Testis (tissue), 3 donors: Measurements from ENCODE around the gene MINDY4. TPM values are rescaled to one million over a fixed set of nuclear protein-coding genes. Genes with fewer than 3 reads are reported as not detected.

Source experiments
- DNase-seq: peaks from one replicate; pipeline ENCODE4 v3.0.0-alpha.2; 2019
- H3K27ac ChIP-seq, 2 donors: fragments of 200-600 bp; sonication (generic); one replicate each; pipeline ENCODE4 v1.5.1; 2019
- H3K27me3 ChIP-seq: fragments of 200-600 bp; sonication (generic); one replicate; pipeline ENCODE4 v1.5.1; 2019
- H3K36me3 ChIP-seq: fragments of 200-600 bp; sonication (generic); one replicate; pipeline ENCODE4 v1.5.1; 2017; ENCODE audit warnings: low read depth; ENCODE audit errors: missing control alignments
- H3K4me1 ChIP-seq: fragments of 200-600 bp; sonication (generic); one replicate; pipeline ENCODE4 v1.5.1; 2019
- H3K4me3 ChIP-seq, 2 donors: fragments of 200-600 bp; sonication (generic); one replicate each; pipeline ENCODE4 v1.5.1; 2017 to 2019
- H3K9me3 ChIP-seq: fragments of 200-600 bp; sonication (generic); one replicate; pipeline ENCODE4 v1.5.1; 2017
- POLR2A ChIP-seq: fragments of 450-650 bp; IDR thresholded peaks from one replicate; pipeline ENCODE4 v1.6.1; 2017; ENCODE audit warnings: antibody characterized with exemption, mild to moderate bottlenecking, moderate library complexity
- WGBS, 2 donors: methylation state at CpG; one replicate each; pipeline ENCODE4 v1.1.5; 2018; 5-methylcytosine and 5-hydroxymethylcytosine counted together
- intact Hi-C: fragments of 100-400 bp; cut with DNase I; formaldehyde crosslinking; loops from one replicate; pipeline ENCODE4 v1.15.1; 2023; ENCODE audit warnings: low total_unique reads
- polyA plus RNA-seq: library from polyadenylated mRNA; stranded (reverse); fragments of 350-450 nt; fragmentation: Illumina TruSeq; extraction: RNeasy Lipid Tissue Mini Kit (QIAGEN cat#74804); gene quantifications from one replicate; pipeline ENCODE4 v1.2.3, GENCODE V29; 2014; ENCODE audit warnings: low read depth, low replicate concordance; ENCODE audit not compliant: insufficient read depth
- total RNA-seq, 2 donors: library from RNA; depleted of rRNA; stranded (reverse); fragments of >200 nt; gene quantifications; one replicate each; pipeline ENCODE4 v1.2.3, GENCODE V29; 2016
- TF ChIP-seq, protein P1 (sequence below), 3 experiments: fragments of 450-650 bp in 2 of 3; fragments of 200-600 bp in 1 of 3; sonication (generic) in 1 of 3; IDR thresholded peaks; one replicate each; pipeline ENCODE4 v1.5.1; 2016 to 2019; ENCODE audit warnings: antibody characterized with exemption in 3 of 3, mild to moderate bottlenecking in 2 of 3, moderate library complexity in 1 of 3

Gene MINDY4
- total and polyA plus RNA-seq, 3 donors from 2014 or later, result 25.3 to 51.7 (median 47.6) TPM

- Histone ChIP-seq H3K27ac (no peak overlapping the region), H3K4me3 (no peak overlapping the region), H3K27me3 (no peaks in the 10 kb centered on the region), H3K36me3 (no peaks in the 10 kb centered on the region), H3K4me1 (peaks cover 19% of the 10 kb centered on the region), H3K9me3 (no peaks in the 10 kb centered on the region)
- 80 to 95% methylated on average over 5 to 8 of the region's 8 CpGs for WGBS, 2 donors
- intact Hi-C loops, result no loop called here
- no peak for DNase-seq
- TF ChIP-seq, protein P1, sequence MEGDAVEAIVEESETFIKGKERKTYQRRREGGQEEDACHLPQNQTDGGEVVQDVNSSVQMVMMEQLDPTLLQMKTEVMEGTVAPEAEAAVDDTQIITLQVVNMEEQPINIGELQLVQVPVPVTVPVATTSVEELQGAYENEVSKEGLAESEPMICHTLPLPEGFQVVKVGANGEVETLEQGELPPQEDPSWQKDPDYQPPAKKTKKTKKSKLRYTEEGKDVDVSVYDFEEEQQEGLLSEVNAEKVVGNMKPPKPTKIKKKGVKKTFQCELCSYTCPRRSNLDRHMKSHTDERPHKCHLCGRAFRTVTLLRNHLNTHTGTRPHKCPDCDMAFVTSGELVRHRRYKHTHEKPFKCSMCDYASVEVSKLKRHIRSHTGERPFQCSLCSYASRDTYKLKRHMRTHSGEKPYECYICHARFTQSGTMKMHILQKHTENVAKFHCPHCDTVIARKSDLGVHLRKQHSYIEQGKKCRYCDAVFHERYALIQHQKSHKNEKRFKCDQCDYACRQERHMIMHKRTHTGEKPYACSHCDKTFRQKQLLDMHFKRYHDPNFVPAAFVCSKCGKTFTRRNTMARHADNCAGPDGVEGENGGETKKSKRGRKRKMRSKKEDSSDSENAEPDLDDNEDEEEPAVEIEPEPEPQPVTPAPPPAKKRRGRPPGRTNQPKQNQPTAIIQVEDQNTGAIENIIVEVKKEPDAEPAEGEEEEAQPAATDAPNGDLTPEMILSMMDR (IDR thresholded peaks at IDR 0.05), result no peak
- no peak for TF ChIP-seq POLR2A
These were observed 131.9 kb downstream of the MINDY4 start for GRCh38 chr7:30903146-30903545.

DNA sequence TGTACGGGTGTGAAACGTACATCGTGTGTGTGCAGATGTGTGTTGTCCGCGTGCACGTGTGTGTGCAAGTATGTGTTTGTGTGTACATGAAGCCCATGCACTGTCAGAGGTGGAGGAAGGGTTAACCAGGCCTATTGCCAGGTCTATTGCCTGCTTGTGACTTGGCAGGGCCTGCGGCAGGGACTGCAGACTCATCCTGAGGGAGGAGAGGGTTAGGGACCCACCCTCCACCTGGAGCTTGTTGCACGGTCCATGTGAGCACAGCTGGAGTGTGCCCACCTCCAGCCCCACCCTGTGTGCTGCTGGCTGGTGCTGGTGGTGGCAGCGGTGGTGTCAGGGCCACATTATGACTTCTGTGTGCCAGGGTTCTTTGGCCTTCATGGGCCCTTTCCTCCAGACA, 133.3 kb downstream of the MINDY4 start:
- H3K9me3 ChIP-seq, result no peaks in the 10 kb centered on the region
- no peaks in the 10 kb centered on the region for H3K36me3 ChIP-seq
- no peak overlapping the region for H3K27ac ChIP-seq
- TF ChIP-seq, protein P1 (IDR thresholded peaks at IDR 0.05), result no peak
- no peak for TF ChIP-seq POLR2A
- WGBS, 2 donors, result 85 to 93% methylated on average over 9 of the region's 9 CpGs
- intact Hi-C loops, result no loop called here
- H3K4me1 ChIP-seq, result peaks cover 11% of the 10 kb centered on the region
- no peak for DNase-seq
- H3K4me3 ChIP-seq, result no peak overlapping the region
- H3K27me3 ChIP-seq, result no peaks in the 10 kb centered on the region

DNA sequence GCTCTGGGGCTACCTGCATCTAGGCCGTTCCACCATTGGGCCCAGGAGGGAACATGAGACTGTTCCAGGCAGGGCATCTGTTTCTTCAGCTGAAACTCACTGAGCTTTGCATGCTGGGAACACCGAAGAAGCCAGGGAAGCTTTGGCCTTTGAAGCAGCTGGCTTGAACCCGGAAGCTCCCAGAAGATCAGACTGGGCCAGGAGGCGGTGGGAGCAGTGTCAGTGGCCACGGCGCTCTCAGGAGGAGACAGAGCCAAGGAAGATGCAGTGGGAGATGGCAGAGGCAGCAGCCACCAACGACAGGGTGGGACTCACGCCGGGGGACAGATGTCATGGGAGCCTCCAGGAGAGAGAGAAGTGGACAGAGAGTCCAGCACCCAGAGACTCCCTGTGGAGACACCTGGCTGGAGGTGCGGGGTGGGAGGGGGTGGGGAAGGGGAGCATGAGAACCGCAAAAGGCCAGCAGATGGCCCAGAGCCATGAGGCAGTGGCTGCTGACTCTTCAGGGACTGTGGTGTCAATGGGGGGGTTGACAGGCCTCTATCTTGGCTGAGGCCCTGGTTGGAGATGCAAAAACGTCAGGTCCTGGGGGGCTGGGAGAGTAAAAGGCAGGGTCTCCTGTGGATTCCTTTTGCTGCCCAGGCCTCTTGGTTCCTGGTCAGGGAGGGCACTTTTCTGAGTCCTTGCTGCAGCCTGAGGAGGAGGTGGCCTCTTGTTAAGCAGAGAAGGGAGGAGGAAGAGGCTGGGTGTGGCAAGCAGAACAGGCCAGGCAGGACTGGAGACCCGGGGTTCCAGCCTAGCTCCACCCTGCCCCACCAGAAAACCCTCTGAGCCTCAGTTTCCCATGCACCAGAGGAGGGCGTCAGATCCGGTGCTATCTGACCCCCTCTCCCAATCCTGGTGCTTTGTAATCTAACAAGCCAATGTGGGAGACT, 134.1 kb downstream of the MINDY4 start:
- H3K36me3 ChIP-seq, result no peaks in the 10 kb centered on the region
- WGBS, 2 donors, result 80 to 89% methylated on average over 15 of the region's 15 CpGs
- no peaks in the 10 kb centered on the region for H3K9me3 ChIP-seq
- H3K4me1 ChIP-seq, result peaks cover 16% of the 10 kb centered on the region
- no peak for DNase-seq
- H3K27me3 ChIP-seq, result no peaks in the 10 kb centered on the region
- TF ChIP-seq, protein P1 (IDR thresholded peaks at IDR 0.05), result no peak
- no peak for TF ChIP-seq POLR2A
- H3K27ac ChIP-seq, result no peak overlapping the region
- intact Hi-C loops, result no loop called here
- H3K4me3 ChIP-seq, result no peak overlapping the region

DNA sequence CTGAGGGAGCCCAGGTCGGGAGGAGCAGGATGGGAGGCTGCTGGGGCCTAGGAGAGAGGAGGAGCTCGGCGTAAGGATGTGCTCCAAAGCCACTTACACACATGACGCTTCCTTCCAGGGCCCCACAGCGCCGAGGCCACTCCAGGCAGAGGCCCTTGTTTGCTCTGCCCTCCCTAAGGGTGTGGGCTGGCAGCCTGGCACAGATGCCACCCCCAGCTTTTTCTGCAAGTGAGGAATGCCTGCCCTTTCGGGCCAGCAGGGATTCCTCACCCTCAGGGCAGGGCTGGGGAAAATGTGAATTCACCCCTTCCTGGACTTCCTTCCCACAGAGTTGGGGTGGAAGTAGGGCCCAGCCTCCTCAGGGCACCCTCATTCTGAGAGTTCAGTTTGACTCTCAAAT, 134.8 kb downstream of the MINDY4 start:
- no peak overlapping the region for H3K27ac ChIP-seq
- intact Hi-C loops, result no loop called here
- no peak for TF ChIP-seq POLR2A
- TF ChIP-seq, protein P1 (IDR thresholded peaks at IDR 0.05), result no peak
- peaks cover 16% of the 10 kb centered on the region for H3K4me1 ChIP-seq
- H3K36me3 ChIP-seq, result no peaks in the 10 kb centered on the region
- DNase-seq, result no peak
- no peaks in the 10 kb centered on the region for H3K9me3 ChIP-seq
- no peaks in the 10 kb centered on the region for H3K27me3 ChIP-seq
- no peak overlapping the region for H3K4me3 ChIP-seq
- WGBS, 2 donors, result 63 to 72% methylated on average over 7 of the region's 7 CpGs
